Upper lobe of left lung (tissue), 6 donors: ENCODE measurements around the gene SMG5. TPM values are rescaled to one million over a fixed set of nuclear protein-coding genes. Genes with fewer than 3 reads are reported as not detected.

Experiments used
- ATAC-seq, 2 donors: fragments of 200-7000 bp; cut with Tn5 transposase; one replicate each; pipeline ENCODE4 v1.9.1; 2022; ENCODE audit warnings: mild to moderate bottlenecking in 2 of 2, moderate library complexity in 2 of 2; ENCODE audit not compliant: low FRiP score in 2 of 2
- DNase-seq, 2 donors: peaks; one replicate each; pipeline ENCODE4 v3.0.0-alpha.2; 2019 to 2020
- H3K27ac ChIP-seq, 4 donors: fragments of 200-600 bp; sonication (generic); one replicate each; pipeline ENCODE4 v1.5.1; 2016 to 2019
- H3K27me3 ChIP-seq, 4 donors: fragments of 200-600 bp; sonication (generic); one replicate each; pipeline ENCODE4 v1.5.1; 2017 to 2019
- H3K36me3 ChIP-seq, 4 donors: fragments of 200-600 bp; sonication (generic); one replicate each; pipeline ENCODE4 v1.5.1; 2016 to 2019
- H3K4me1 ChIP-seq, 4 donors: fragments of 200-600 bp; sonication (generic); one replicate each; pipeline ENCODE4 v1.5.1; 2018 to 2019
- H3K4me3 ChIP-seq, 4 donors: fragments of 200-600 bp; sonication (generic); one replicate each; pipeline ENCODE4 v1.5.1; 2017 to 2019; ENCODE audit warnings: mild to moderate bottlenecking in 2 of 4, moderate library complexity in 1 of 4
- H3K9me3 ChIP-seq, 4 donors: fragments of 200-600 bp; sonication (generic); one replicate each; pipeline ENCODE4 v1.5.1; 2018 to 2019
- CTCF ChIP-seq, 6 experiments: fragments of 450-650 bp in 4 of 6; fragments of 200-600 bp in 2 of 6; sonication (generic) in 2 of 6; IDR thresholded peaks; one replicate each; pipeline ENCODE4 v1.5.1; 2016 to 2019; ENCODE audit warnings: antibody characterized with exemption in 6 of 6
- EP300 ChIP-seq, 4 donors: sonication (generic); formaldehyde crosslinking; IDR thresholded peaks; one replicate each; pipeline ENCODE4 v1.5.1; 2017; ENCODE audit warnings: antibody characterized with exemption in 4 of 4, control low read depth in 2 of 4
- POLR2A ChIP-seq, 4 donors: fragments of 450-650 bp; IDR thresholded peaks; one replicate each; pipeline ENCODE4 v1.5.1; 2016 to 2017; ENCODE audit warnings: antibody characterized with exemption in 4 of 4, mild to moderate bottlenecking in 2 of 4
- POLR2AphosphoS5 ChIP-seq, 2 donors: sonication (generic); formaldehyde crosslinking; IDR thresholded peaks; one replicate each; pipeline ENCODE4 v1.5.1; 2017; ENCODE audit warnings: antibody characterized with exemption in 2 of 2
- WGBS, 2 donors: methylation state at CpG; one replicate each; pipeline ENCODE4 v1.1.5; 2017 to 2018; 5-methylcytosine and 5-hydroxymethylcytosine counted together
- total RNA-seq, 6 donors: library from RNA; depleted of rRNA in 4 of 6; stranded (reverse); fragments of >200 nt in 4 of 6; gene quantifications; one replicate each; pipeline versions ENCODE4 v1.1.0 to v1.2.1, GENCODE V29; 2016 to 2021
- donor health status: DM: no; HTN: no; CAD: no; lungs with moderate emphysema.
- donor health status: DM: no; HTN: yes; CAD: no; lungs with severe emphysema.

Gene SMG5
- total RNA-seq, 6 donors from 2014 or later = 52.3 to 136 (median 69.1) TPM

DNA sequence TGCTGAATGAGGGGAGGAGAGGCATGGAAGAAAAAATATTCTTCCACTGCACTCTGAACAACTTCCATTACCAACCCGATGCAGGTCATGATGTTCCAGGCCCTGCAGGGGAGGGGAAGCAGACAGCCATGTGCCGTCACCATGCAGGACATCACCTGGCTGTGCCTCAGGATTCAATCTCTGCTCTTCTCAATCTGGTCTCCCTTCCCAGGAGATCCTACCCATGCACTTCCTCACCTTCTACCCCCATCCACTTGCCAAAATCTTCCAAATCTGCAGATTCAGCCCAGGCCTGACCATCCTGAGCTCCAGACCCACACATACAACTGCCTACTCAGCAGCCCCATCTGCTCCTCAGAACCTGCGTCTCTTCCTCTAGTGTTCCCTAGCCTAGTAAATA is 29.0 kb downstream of the SMG5 start:
- WGBS, 2 donors = 97 to 98% methylated on average over 3 of the region's 3 CpGs
- DNase-seq (no peak), ATAC-seq (no peak)
- TF ChIP-seq CTCF (IDR thresholded peaks at IDR 0.05) (no peak), EP300 (IDR thresholded peaks at IDR 0.05) (no peak), POLR2AphosphoS5 (IDR thresholded peaks at IDR 0.05) (no peak), POLR2A (IDR thresholded peaks at IDR 0.05) (no peak)
- Histone ChIP-seq H3K4me1 (peaks cover 0 to 6% (median 4%) of the 10 kb centered on the region in 4 donors), H3K36me3 (peaks cover 51 to 96% (median 85%) of the 10 kb centered on the region in 4 donors), H3K27me3 (no peaks in the 10 kb centered on the region), H3K4me3 (no peak overlapping the region), H3K9me3 (no peaks in the 10 kb centered on the region), H3K27ac (no peak overlapping the region)

- no peak for DNase-seq
- H3K36me3 ChIP-seq = peaks cover 38 to 75% (median 66%) of the 10 kb centered on the region in 4 donors
- no peak overlapping the region for H3K4me3 ChIP-seq
- WGBS, 2 donors = 6 to 59% methylated on average over 2 of the region's 3 CpGs
- H3K4me1 ChIP-seq = peaks cover 9 to 20% (median 17%) of the 10 kb centered on the region in 4 donors
- H3K27me3 ChIP-seq = no peaks in the 10 kb centered on the region
- peak overlapping the region in 2 of 4 donors; percentile 19 to 27 for H3K27ac ChIP-seq
- TF ChIP-seq CTCF (IDR thresholded peaks at IDR 0.05) (no peak), POLR2A (IDR thresholded peaks at IDR 0.05) (no peak), POLR2AphosphoS5 (IDR thresholded peaks at IDR 0.05) (no peak), EP300 (IDR thresholded peaks at IDR 0.05) (no peak)
- ATAC-seq = no peak
- no peaks in the 10 kb centered on the region for H3K9me3 ChIP-seq
Observed at GRCh38 chr1:156251527-156251926, 31.1 kb downstream of the SMG5 start.

- no peak for ATAC-seq
- Histone ChIP-seq H3K4me1 (peaks cover 18 to 37% (median 33%) of the 10 kb centered on the region in 4 donors), H3K9me3 (no peaks in the 10 kb centered on the region), H3K36me3 (peaks cover 33 to 59% (median 51%) of the 10 kb centered on the region in 4 donors), H3K27me3 (peaks cover 0 to 8% (median 0%) of the 10 kb centered on the region in 4 donors), H3K27ac (no peak overlapping the region), H3K4me3 (no peak overlapping the region)
- peak in 1 of 2 donors; percentile 46 for DNase-seq
- 82 to 94% methylated on average over 4 to 5 of the region's 5 CpGs for WGBS, 2 donors
- TF ChIP-seq POLR2A (IDR thresholded peaks at IDR 0.05) (no peak), CTCF (IDR thresholded peaks at IDR 0.05) (no peak), EP300 (IDR thresholded peaks at IDR 0.05) (no peak), POLR2AphosphoS5 (IDR thresholded peaks at IDR 0.05) (no peak)
Observed at GRCh38 chr1:156249593-156249992, 33.0 kb downstream of the SMG5 start.

GRCh38 chr1:156248323-156248683 is 34.3 kb downstream of the SMG5 start:
- no peak for ATAC-seq
- Histone ChIP-seq H3K4me3 (no peak overlapping the region), H3K27me3 (peaks cover 0 to 8% (median 0%) of the 10 kb centered on the region in 4 donors), H3K9me3 (no peaks in the 10 kb centered on the region), H3K36me3 (peaks cover 33 to 51% (median 42%) of the 10 kb centered on the region in 4 donors), H3K27ac (no peak overlapping the region), H3K4me1 (peaks cover 18 to 37% (median 33%) of the 10 kb centered on the region in 4 donors)
- no peak for TF ChIP-seq POLR2AphosphoS5 (IDR thresholded peaks at IDR 0.05)
- no peak for TF ChIP-seq CTCF (IDR thresholded peaks at IDR 0.05)
- no peak for TF ChIP-seq EP300 (IDR thresholded peaks at IDR 0.05)
- TF ChIP-seq POLR2A (IDR thresholded peaks at IDR 0.05) = no peak
- 58 to 89% methylated on average over 4 of the region's 4 CpGs for WGBS, 2 donors
- no peak for DNase-seq
